Panc1 (cell line): Measurements from ENCODE around the gene ACTR1B.

Experiments
- POLR2AphosphoS5 ChIP-seq: IDR thresholded peaks from 2 replicates; pipeline ENCODE4 v1.6.1; 2012; ENCODE audit warnings: mild to moderate bottlenecking, low read depth, low read length, moderate library complexity
- REST ChIP-seq, 2 experiments: IDR thresholded peaks; 2 replicates each; pipeline ENCODE4 v1.6.1; 2011 to 2012; ENCODE audit warnings: low read depth in 2 of 2, control low read depth in 1 of 2, low read length in 1 of 2, mild to moderate bottlenecking in 1 of 2, moderate library complexity in 1 of 2; ENCODE audit not compliant: insufficient read depth in 1 of 2
- TCF7L2 ChIP-seq: IDR thresholded peaks from 2 replicates; pipeline ENCODE4 v1.6.1; 2011; ENCODE audit warnings: mild to moderate bottlenecking, low read depth, low read length, inconsistent platforms

GRCh38 chr2:97670471-97670870 lies 6.6 kb upstream of the ACTR1B start:
- TF ChIP-seq TCF7L2, result no peak
- no peak for TF ChIP-seq REST (IDR thresholded peaks at IDR 0.05; ENCODE audit: insufficient read depth in 1 of 2, low read depth in 2 of 2, low read length in 1 of 2)
- no peak for TF ChIP-seq POLR2AphosphoS5
